ENCODE results near the gene KCNIP4.

- no peak for TF ChIP-seq CTCF (IDR thresholded peaks at IDR 0.05; ENCODE audit: insufficient read depth, low read depth, low read length)
- no peak for TF ChIP-seq EZH2 (IDR thresholded peaks at IDR 0.05; ENCODE audit: insufficient read depth, low read length)
Measured at GRCh38 chr4:21517126-21517859, 431.3 kb downstream of the KCNIP4 start.
